HG03439 (cell line): ENCODE data around the gene MAOB.

ENCODE experiments used
- ATAC-seq: cut with Tn5 transposase; IDR thresholded peaks from one replicate; pipeline ENCODE4 v1.9.1; 2021; ENCODE audit warnings: mild to moderate bottlenecking, moderate library complexity; ENCODE audit not compliant: unreplicated experiment

The MAOB gene

GRCh38 chrX:43861750-43862149, 20.5 kb downstream of the MAOB start:
- no peak for ATAC-seq

- no peak for ATAC-seq
Observed at GRCh38 chrX:43860646-43861370, 21.4 kb downstream of the MAOB start.

GRCh38 chrX:43853225-43853828, 28.9 kb downstream of the MAOB start:
- ATAC-seq: no peak

GRCh38 chrX:43850629-43851028, 31.6 kb downstream of the MAOB start:
- ATAC-seq: no peak

GRCh38 chrX:43849173-43849572, 33.1 kb downstream of the MAOB start:
- no peak for ATAC-seq

GRCh38 chrX:43847352-43847751, 34.9 kb downstream of the MAOB start:
- ATAC-seq: no peak

- no peak for ATAC-seq
Observed at GRCh38 chrX:43846558-43846957, 35.7 kb downstream of the MAOB start.

- no peak for ATAC-seq
Observed at GRCh38 chrX:43845776-43846175, 36.5 kb downstream of the MAOB start.

- ATAC-seq: no peak
Observed at GRCh38 chrX:43840265-43840664, 42.0 kb downstream of the MAOB start.

GRCh38 chrX:43836435-43837184, 45.6 kb downstream of the MAOB start:
- no peak for ATAC-seq

- no peak for ATAC-seq
Observed at GRCh38 chrX:43835559-43835958, 46.7 kb downstream of the MAOB start.

- ATAC-seq: no peak
Observed at GRCh38 chrX:43827791-43828190, 54.5 kb downstream of the MAOB start.

- no peak for ATAC-seq
Observed at GRCh38 chrX:43822014-43822413, 60.2 kb downstream of the MAOB start.

GRCh38 chrX:43817444-43817843, 64.8 kb downstream of the MAOB start:
- ATAC-seq: no peak

GRCh38 chrX:43815209-43815608, 67.0 kb downstream of the MAOB start:
- ATAC-seq: no peak

- no peak for ATAC-seq
Observed at GRCh38 chrX:43813898-43814297, 68.4 kb downstream of the MAOB start.

GRCh38 chrX:43813319-43813718, 68.9 kb downstream of the MAOB start:
- no peak for ATAC-seq

GRCh38 chrX:43809463-43809862, 72.8 kb downstream of the MAOB start:
- no peak for ATAC-seq

GRCh38 chrX:43808231-43808630, 74.0 kb downstream of the MAOB start:
- no peak for ATAC-seq

GRCh38 chrX:43805579-43805978, 76.7 kb downstream of the MAOB start:
- no peak for ATAC-seq

- ATAC-seq: no peak
Observed at GRCh38 chrX:43804021-43804420, 78.2 kb downstream of the MAOB start.
